H9 (cell line): Measurements from ENCODE around the gene RBPJ. TPM values are rescaled to one million over a fixed set of nuclear protein-coding genes. Genes with fewer than 3 reads are reported as not detected.

Experiments
- DNase-seq: peaks from one replicate; pipeline ENCODE4 v3.0.0-alpha.2; 2017
- H2AFZ ChIP-seq: one replicate; pipeline ENCODE4 v1.6.1; 2013; ENCODE audit warnings: mild to moderate bottlenecking, low read length, control low read depth, moderate library complexity
- H2AK5ac ChIP-seq: 2 replicates; pipeline ENCODE4 v1.6.1; 2013; ENCODE audit warnings: low read length, control low read depth, mixed read lengths; ENCODE audit not compliant: insufficient read length
- H2BK120ac ChIP-seq: one replicate; pipeline ENCODE4 v1.6.1; 2013; ENCODE audit warnings: low read depth, mild to moderate bottlenecking, low read length, control low read depth, inconsistent platforms; ENCODE audit not compliant: poor library complexity, severe bottlenecking
- H2BK12ac ChIP-seq: 2 replicates; pipeline ENCODE4 v1.6.1; 2013; ENCODE audit warnings: low read length, control low read depth, mixed read lengths, low read depth; ENCODE audit not compliant: insufficient read length
- H2BK15ac ChIP-seq: 2 replicates; pipeline ENCODE4 v1.6.1; 2013; ENCODE audit warnings: low read depth, low read length, control low read depth
- H2BK20ac ChIP-seq: one replicate; pipeline ENCODE4 v1.6.1; 2013; ENCODE audit warnings: low read depth, mild to moderate bottlenecking, low read length, control low read depth, inconsistent platforms; ENCODE audit not compliant: poor library complexity, severe bottlenecking
- H2BK5ac ChIP-seq: 2 replicates; pipeline ENCODE4 v1.6.1; 2013; ENCODE audit warnings: low read length, control low read depth, mixed read lengths; ENCODE audit not compliant: insufficient read length
- H3K14ac ChIP-seq: 2 replicates; pipeline ENCODE4 v1.6.1; 2013; ENCODE audit warnings: low read length, control low read depth; ENCODE audit not compliant: insufficient read depth
- H3K18ac ChIP-seq: 2 replicates; pipeline ENCODE4 v1.6.1; 2013; ENCODE audit warnings: low read depth, mild to moderate bottlenecking, mixed read lengths, low read length, control low read depth; ENCODE audit not compliant: insufficient read length
- H3K23ac ChIP-seq: 2 replicates; pipeline ENCODE4 v1.6.1; 2013; ENCODE audit warnings: low read length, control low read depth, mixed read lengths, low read depth; ENCODE audit not compliant: insufficient read length
- H3K23me2 ChIP-seq: 2 replicates; pipeline ENCODE4 v1.6.1; 2013; ENCODE audit warnings: low read depth, mild to moderate bottlenecking, mixed read lengths, low read length, control low read depth; ENCODE audit not compliant: insufficient read length, poor library complexity, severe bottlenecking
- H3K27ac ChIP-seq: 2 replicates; pipeline ENCODE4 v1.5.1; 2013; ENCODE audit warnings: low read length, control low read depth, mixed read lengths, low read depth; ENCODE audit not compliant: insufficient read length
- H3K27me3 ChIP-seq: 2 replicates; pipeline ENCODE4 v1.6.1; 2013; ENCODE audit warnings: low read length, control low read depth, inconsistent platforms; ENCODE audit not compliant: insufficient read depth
- H3K4ac ChIP-seq: 2 replicates; pipeline ENCODE4 v1.6.1; 2013; ENCODE audit warnings: low read depth, mild to moderate bottlenecking, control low read depth, inconsistent platforms, low read length, moderate library complexity
- H3K4me1 ChIP-seq: 2 replicates; pipeline ENCODE4 v1.6.1; 2013; ENCODE audit warnings: low read length, control low read depth, inconsistent platforms; ENCODE audit not compliant: insufficient read depth
- H3K4me2 ChIP-seq: 2 replicates; pipeline ENCODE4 v1.6.1; 2013; ENCODE audit warnings: low read length, control low read depth, mixed read lengths; ENCODE audit not compliant: insufficient read length, insufficient read depth
- H3K56ac ChIP-seq: 2 replicates; pipeline ENCODE4 v1.6.1; 2013; ENCODE audit warnings: low read depth, mild to moderate bottlenecking, mixed read lengths, low read length, control low read depth; ENCODE audit not compliant: insufficient read length
- H3K79me1 ChIP-seq: 2 replicates; pipeline ENCODE4 v1.6.1; 2013; ENCODE audit warnings: low read depth, mild to moderate bottlenecking, moderate library complexity, low read length, control low read depth, inconsistent platforms; ENCODE audit not compliant: insufficient read depth, poor library complexity, severe bottlenecking
- H3K79me2 ChIP-seq: 2 replicates; pipeline ENCODE4 v1.6.1; 2013; ENCODE audit warnings: low read length, control low read depth, inconsistent platforms; ENCODE audit not compliant: insufficient read depth
- H3K9ac ChIP-seq: 2 replicates; pipeline ENCODE4 v1.6.1; 2013; ENCODE audit warnings: low read length, control low read depth, mixed read lengths; ENCODE audit not compliant: insufficient read length; ENCODE audit errors: extremely low read depth
- H3K9me3 ChIP-seq: one replicate; pipeline ENCODE4 v1.6.1; 2013; ENCODE audit warnings: low read depth, low read length, inconsistent platforms; ENCODE audit not compliant: control insufficient read depth
- H3T11ph ChIP-seq: one replicate; pipeline ENCODE4 v1.6.1; 2013; ENCODE audit warnings: mild to moderate bottlenecking, low read length, control low read depth, inconsistent platforms
- H4K20me1 ChIP-seq: one replicate; pipeline ENCODE4 v1.6.1; 2013; ENCODE audit not compliant: control insufficient read depth, insufficient read length, insufficient read depth
- H4K5ac ChIP-seq: 2 replicates; pipeline ENCODE4 v1.6.1; 2013; ENCODE audit warnings: low read depth, mild to moderate bottlenecking, mixed read lengths, low read length, control low read depth; ENCODE audit not compliant: insufficient read length
- H4K8ac ChIP-seq: replicated peaks from 2 replicates; pipeline ENCODE4 v1.6.1; 2013; ENCODE audit warnings: low read length, control low read depth, mixed read lengths, low read depth; ENCODE audit not compliant: insufficient read length
- H4K91ac ChIP-seq: 2 replicates; pipeline ENCODE4 v1.6.1; 2013; ENCODE audit warnings: low read depth, mild to moderate bottlenecking, moderate library complexity, mixed read lengths, low read length, control low read depth; ENCODE audit not compliant: insufficient read length
- H3K27ac Mint-ChIP-seq, 3 experiments: 2 replicates in 2 of 3; 3 replicates in 1 of 3; pipeline ENCODE4 v1.8.0; 2020 to 2021; ENCODE audit warnings: mixed read lengths in 3 of 3, mild to moderate bottlenecking in 1 of 3, moderate library complexity in 1 of 3
- H3K27me3 Mint-ChIP-seq: 2 replicates; pipeline ENCODE4 v1.8.0; 2021; ENCODE audit warnings: low read depth, mild to moderate bottlenecking, moderate library complexity, mixed read lengths
- H3K36me3 Mint-ChIP-seq, 3 experiments: 2 replicates in 2 of 3; 3 replicates in 1 of 3; pipeline ENCODE4 v1.8.0; 2020 to 2021; ENCODE audit warnings: low read depth in 3 of 3, mixed read lengths in 3 of 3; ENCODE audit not compliant: insufficient read depth in 1 of 3
- H3K4me1 Mint-ChIP-seq, 2 experiments: 2 replicates each; pipeline ENCODE4 v1.8.0; 2020; ENCODE audit warnings: mixed read lengths in 2 of 2
- H3K4me3 Mint-ChIP-seq, 2 experiments: 2 replicates in 1 of 2; 3 replicates in 1 of 2; pipeline ENCODE4 v1.8.0; 2020 to 2021; ENCODE audit warnings: mild to moderate bottlenecking in 2 of 2, mixed read lengths in 2 of 2, moderate library complexity in 1 of 2
- H3K9me3 Mint-ChIP-seq, 2 experiments: 2 replicates in 1 of 2; 3 replicates in 1 of 2; pipeline ENCODE4 v1.8.0; 2020; ENCODE audit warnings: mild to moderate bottlenecking in 2 of 2, mixed read lengths in 2 of 2, moderate library complexity in 1 of 2
- CTCF ChIP-seq: fragments of 200-600 bp; sonication (generic); conservative IDR thresholded peaks from 3 replicates; pipeline ENCODE4 v1.8.0; 2021; ENCODE audit warnings: antibody characterized with exemption, mild to moderate bottlenecking
- WGBS: extraction: QIAGEN DNeasy Blood & Tissue Kit; methylation state at CpG from one replicate; pipeline ENCODE4 v1.1.7; 2013; ENCODE audit warnings: missing lambda C conversion rate, low lambda C conversion rate, mixed read lengths; ENCODE audit not compliant: insufficient read length; ENCODE audit errors: extremely low coverage; 5-methylcytosine and 5-hydroxymethylcytosine counted together
- total RNA-seq: library from RNA; stranded (reverse); gene quantifications from 2 replicates; pipeline ENCODE4 v1.2.1, GENCODE V29; 2021

RBPJ gene
- total RNA-seq, 1 experiment from 2014 or later = 166 TPM

GRCh38 chr4:26362745-26363439 lies 42.1 kb downstream of the RBPJ start:
- Histone ChIP-seq H3K79me2 (peaks cover 42% of the 10 kb centered on the region; the same call in 1 of the 2 replicates), H3K9me3 (no peaks in the 10 kb centered on the region), H2BK12ac (no peak overlapping the region), H3K79me1 (peaks cover 6% of the 10 kb centered on the region), H3K23me2 (no peaks in the 10 kb centered on the region), H3T11ph (no peak overlapping the region), H3K4me1 (peaks cover under 1% of the 10 kb centered on the region; the same call in 1 of the 2 replicates), H3K56ac (no peak overlapping the region), H4K20me1 (no peaks in the 10 kb centered on the region), H3K4ac (no peak overlapping the region), H4K8ac (no peak overlapping the region), H3K27me3 (no peaks in the 10 kb centered on the region), H2BK5ac (no peak overlapping the region), H3K9ac (no peak overlapping the region), H2BK20ac (no peak overlapping the region), H3K4me2 (no peak overlapping the region), H4K5ac (no peak overlapping the region), H4K91ac (no peak overlapping the region), H2AFZ (no peak overlapping the region), H3K14ac (no peak overlapping the region), H3K23ac (no peak overlapping the region), H3K18ac (no peak overlapping the region), H2AK5ac (no peak overlapping the region), H2BK120ac (no peak overlapping the region), H2BK15ac (no peak overlapping the region), H3K27ac (no peak overlapping the region)
- Mint-ChIP-seq H3K9me3 (no peaks in the 10 kb centered on the region), H3K4me3 (no peak overlapping the region), H3K27ac (peak overlapping the region in 1 of 3 experiments; percentile 80; a peak in 1 of 7 replicates), H3K4me1 (peaks cover 17 to 24% of the 10 kb centered on the region in 2 experiments), H3K27me3 (no peaks in the 10 kb centered on the region), H3K36me3 (no peaks in the 10 kb centered on the region)
- no peak for TF ChIP-seq CTCF
- no peak for DNase-seq
- WGBS = no CpG with 5 or more reads among the region's 9 CpGs
